MM.1S (cell line): ENCODE data around the gene FGF23.

ENCODE experiments used
- EZH2 ChIP-seq: fragments of 300-600 bp; sonication (generic); optimal IDR thresholded peaks from 2 replicates; pipeline ENCODE3; 2017; ENCODE audit warnings: low read depth, mild to moderate bottlenecking, antibody characterized with exemption, low read length, mixed read lengths
- TF ChIP-seq, protein P1 (sequence below): fragments of 300-600 bp; sonication (generic); IDR thresholded peaks from 2 replicates; pipeline ENCODE4 v1.5.1; 2016; ENCODE audit warnings: antibody characterized with exemption, low read length, mixed read lengths

DNA sequence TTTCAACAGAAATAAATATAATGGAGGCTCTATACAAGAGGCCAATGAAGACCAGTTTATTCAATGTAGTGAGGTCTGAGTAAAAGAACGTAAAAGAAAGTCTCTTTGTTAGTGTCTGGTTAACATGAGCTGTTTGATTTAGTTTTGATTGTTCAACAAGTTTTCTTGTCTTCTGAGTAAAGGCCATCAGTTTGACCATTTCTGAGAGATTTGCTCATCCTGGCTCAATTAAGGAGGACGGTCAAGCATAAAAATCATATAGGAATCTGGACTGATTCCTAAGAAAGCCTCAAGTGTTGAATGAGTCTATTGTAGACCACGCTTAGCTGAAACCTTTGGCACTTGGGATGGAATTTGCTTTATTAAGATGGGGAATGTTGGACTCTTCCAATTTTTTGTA, 32.5 kb upstream of the FGF23 start:
- TF ChIP-seq, protein P1, sequence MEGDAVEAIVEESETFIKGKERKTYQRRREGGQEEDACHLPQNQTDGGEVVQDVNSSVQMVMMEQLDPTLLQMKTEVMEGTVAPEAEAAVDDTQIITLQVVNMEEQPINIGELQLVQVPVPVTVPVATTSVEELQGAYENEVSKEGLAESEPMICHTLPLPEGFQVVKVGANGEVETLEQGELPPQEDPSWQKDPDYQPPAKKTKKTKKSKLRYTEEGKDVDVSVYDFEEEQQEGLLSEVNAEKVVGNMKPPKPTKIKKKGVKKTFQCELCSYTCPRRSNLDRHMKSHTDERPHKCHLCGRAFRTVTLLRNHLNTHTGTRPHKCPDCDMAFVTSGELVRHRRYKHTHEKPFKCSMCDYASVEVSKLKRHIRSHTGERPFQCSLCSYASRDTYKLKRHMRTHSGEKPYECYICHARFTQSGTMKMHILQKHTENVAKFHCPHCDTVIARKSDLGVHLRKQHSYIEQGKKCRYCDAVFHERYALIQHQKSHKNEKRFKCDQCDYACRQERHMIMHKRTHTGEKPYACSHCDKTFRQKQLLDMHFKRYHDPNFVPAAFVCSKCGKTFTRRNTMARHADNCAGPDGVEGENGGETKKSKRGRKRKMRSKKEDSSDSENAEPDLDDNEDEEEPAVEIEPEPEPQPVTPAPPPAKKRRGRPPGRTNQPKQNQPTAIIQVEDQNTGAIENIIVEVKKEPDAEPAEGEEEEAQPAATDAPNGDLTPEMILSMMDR, result no peak
- no peak for TF ChIP-seq EZH2
